ENCODE measurements around the gene PTGR3. TPM values are rescaled to one million over a fixed set of nuclear protein-coding genes. Genes with fewer than 3 reads are reported as not detected.

The PTGR3 gene
- total RNA-seq, 1 experiment from 2014 or later = 6.9 TPM

DNA sequence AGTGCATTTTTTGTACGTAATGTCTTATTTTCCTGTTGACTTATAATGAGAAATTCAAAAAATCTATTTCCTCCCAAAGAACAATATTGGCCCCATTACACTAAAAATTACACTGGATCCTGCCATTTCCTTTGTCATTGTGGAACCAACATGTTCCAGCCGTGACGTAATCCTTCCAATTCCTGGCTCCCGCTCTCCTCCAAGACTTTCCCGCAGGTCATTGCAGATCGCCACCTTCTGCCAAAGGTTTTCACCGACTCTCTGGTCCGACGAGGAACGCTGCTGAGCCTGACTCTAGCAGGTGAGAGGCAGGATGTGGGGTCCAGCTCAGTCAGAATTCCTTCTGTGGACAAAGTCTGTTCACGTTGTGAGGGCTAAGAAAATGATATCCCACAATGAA, 38.0 kb downstream of the PTGR3 start:
- H3K27ac ChIP-seq (ENCODE audit: low read depth, low read length, poor library complexity, severe bottlenecking) = no peak overlapping the region
- CTCF ChIA-PET = no interaction called here
- BruUV-seq (replicated peaks) = no TSS peak
- no peak for DNase-seq (ENCODE audit: low spot score)
- no peaks in the 10 kb centered on the region for H3K27me3 ChIP-seq (replicated peaks; ENCODE audit: insufficient read depth, low read depth, low read length, poor library complexity)
- TF ChIP-seq, protein P1, sequence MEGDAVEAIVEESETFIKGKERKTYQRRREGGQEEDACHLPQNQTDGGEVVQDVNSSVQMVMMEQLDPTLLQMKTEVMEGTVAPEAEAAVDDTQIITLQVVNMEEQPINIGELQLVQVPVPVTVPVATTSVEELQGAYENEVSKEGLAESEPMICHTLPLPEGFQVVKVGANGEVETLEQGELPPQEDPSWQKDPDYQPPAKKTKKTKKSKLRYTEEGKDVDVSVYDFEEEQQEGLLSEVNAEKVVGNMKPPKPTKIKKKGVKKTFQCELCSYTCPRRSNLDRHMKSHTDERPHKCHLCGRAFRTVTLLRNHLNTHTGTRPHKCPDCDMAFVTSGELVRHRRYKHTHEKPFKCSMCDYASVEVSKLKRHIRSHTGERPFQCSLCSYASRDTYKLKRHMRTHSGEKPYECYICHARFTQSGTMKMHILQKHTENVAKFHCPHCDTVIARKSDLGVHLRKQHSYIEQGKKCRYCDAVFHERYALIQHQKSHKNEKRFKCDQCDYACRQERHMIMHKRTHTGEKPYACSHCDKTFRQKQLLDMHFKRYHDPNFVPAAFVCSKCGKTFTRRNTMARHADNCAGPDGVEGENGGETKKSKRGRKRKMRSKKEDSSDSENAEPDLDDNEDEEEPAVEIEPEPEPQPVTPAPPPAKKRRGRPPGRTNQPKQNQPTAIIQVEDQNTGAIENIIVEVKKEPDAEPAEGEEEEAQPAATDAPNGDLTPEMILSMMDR (conservative IDR thresholded peaks at IDR 0.05; ENCODE audit: low read depth, low read length) = no peak
- no peak for TF ChIP-seq EZH2 (IDR thresholded peaks at IDR 0.05; ENCODE audit: borderline replicate concordance, low read depth, low read length, poor library complexity, severe bottlenecking)
- POLR2A ChIA-PET (ENCODE audit: low non-redundant PET) = no interaction called here
- no peaks in the 10 kb centered on the region for H3K9me3 ChIP-seq (ENCODE audit: low read depth, low read length, poor library complexity, severe bottlenecking)
- intact Hi-C loops (cut with micrococcal nuclease; ENCODE audit: unreplicated experiment) = no loop called here
- no peaks in the 10 kb centered on the region for H3K4me1 ChIP-seq (ENCODE audit: insufficient read depth, low read length, poor library complexity, severe bottlenecking)
- no peaks in the 10 kb centered on the region for H3K36me3 ChIP-seq (ENCODE audit: insufficient read depth, low read length, poor library complexity, severe bottlenecking)
- no peak overlapping the region for H3K4me3 ChIP-seq (ENCODE audit: low read depth, low read length, poor library complexity, severe bottlenecking)

DNA sequence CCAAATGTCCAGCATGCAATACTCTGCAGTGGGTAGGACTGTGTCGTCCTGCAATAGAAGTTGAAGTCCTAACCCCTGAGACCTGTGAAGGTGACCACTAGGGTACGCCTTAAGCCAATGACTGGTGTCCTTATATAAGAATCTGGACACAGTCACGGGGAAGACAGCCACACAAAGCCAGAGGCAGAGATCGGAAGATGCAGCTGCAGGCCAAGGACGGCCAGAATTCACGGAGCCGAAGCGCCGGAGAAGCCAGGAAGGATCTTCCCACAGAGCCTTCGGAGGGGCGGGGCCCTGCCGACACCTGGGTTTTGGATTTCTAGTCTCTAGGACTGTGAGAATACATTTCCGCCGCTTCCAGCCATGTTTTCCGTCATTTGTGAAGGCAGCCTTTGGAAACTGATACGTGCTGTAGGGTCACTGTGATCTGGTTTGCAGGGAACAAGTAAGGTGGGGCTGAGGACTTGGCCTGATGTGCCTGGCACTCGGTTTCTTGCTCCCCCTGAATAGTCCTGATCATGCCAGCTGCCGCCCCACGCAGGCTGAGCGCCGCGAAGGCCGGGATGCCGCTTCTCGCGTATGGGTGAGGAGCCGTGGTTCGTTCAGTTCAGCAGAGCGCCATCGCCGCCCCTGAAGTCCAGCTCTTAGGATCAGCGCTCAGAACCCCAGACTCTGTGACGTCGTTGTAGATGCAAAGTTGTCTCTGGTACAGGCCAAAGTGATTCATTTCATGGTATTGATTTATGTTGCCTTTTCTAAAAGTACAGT, 38.7 kb downstream of the PTGR3 start:
- no peak overlapping the region for H3K4me3 ChIP-seq (ENCODE audit: low read depth, low read length, poor library complexity, severe bottlenecking)
- no peaks in the 10 kb centered on the region for H3K36me3 ChIP-seq (ENCODE audit: insufficient read depth, low read length, poor library complexity, severe bottlenecking)
- no peak for DNase-seq (ENCODE audit: low spot score)
- no TSS peak for BruUV-seq (replicated peaks)
- CTCF ChIA-PET = no interaction called here
- H3K27me3 ChIP-seq (replicated peaks; ENCODE audit: insufficient read depth, low read depth, low read length, poor library complexity) = no peaks in the 10 kb centered on the region
- no peaks in the 10 kb centered on the region for H3K4me1 ChIP-seq (ENCODE audit: insufficient read depth, low read length, poor library complexity, severe bottlenecking)
- intact Hi-C loops (cut with micrococcal nuclease; ENCODE audit: unreplicated experiment) = no loop called here
- POLR2A ChIA-PET (ENCODE audit: low non-redundant PET) = no interaction called here
- no peak overlapping the region for H3K27ac ChIP-seq (ENCODE audit: low read depth, low read length, poor library complexity, severe bottlenecking)
- no peak for TF ChIP-seq EZH2 (IDR thresholded peaks at IDR 0.05; ENCODE audit: borderline replicate concordance, low read depth, low read length, poor library complexity, severe bottlenecking)
- H3K9me3 ChIP-seq (ENCODE audit: low read depth, low read length, poor library complexity, severe bottlenecking) = no peaks in the 10 kb centered on the region

DNA sequence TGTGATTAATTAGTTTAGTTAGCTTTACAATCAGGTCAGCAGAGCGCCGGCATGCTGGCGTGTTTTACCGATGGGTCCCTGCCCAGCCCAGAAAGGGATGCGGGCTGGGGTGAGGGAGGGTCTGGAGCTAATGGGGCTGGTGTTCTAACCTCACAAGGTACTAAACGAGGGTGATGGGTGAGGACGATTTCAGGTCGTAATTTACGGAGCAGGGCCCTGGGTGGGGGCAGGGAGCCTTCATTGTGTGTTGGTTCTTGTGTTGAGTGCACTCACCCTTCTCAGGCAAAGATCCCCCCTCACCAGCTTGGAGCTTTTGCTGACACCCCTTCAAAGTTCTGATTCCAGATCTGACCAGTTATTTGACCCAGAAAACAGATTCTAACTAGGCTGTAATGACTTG, 39.5 kb downstream of the PTGR3 start:
- DNase-seq (ENCODE audit: low spot score) = no peak
- no peak overlapping the region for H3K4me3 ChIP-seq (ENCODE audit: low read depth, low read length, poor library complexity, severe bottlenecking)
- H3K27ac ChIP-seq (ENCODE audit: low read depth, low read length, poor library complexity, severe bottlenecking) = no peak overlapping the region
- ChIA-PET POLR2A (ENCODE audit: low non-redundant PET) (no interaction called here), CTCF (no interaction called here)
- H3K27me3 ChIP-seq (replicated peaks; ENCODE audit: insufficient read depth, low read depth, low read length, poor library complexity) = no peaks in the 10 kb centered on the region
- TF ChIP-seq, protein P1 (conservative IDR thresholded peaks at IDR 0.05; ENCODE audit: low read depth, low read length) = no peak
- TF ChIP-seq EZH2 (IDR thresholded peaks at IDR 0.05; ENCODE audit: borderline replicate concordance, low read depth, low read length, poor library complexity, severe bottlenecking) = no peak
- no TSS peak for BruUV-seq (replicated peaks)
- no peaks in the 10 kb centered on the region for H3K4me1 ChIP-seq (ENCODE audit: insufficient read depth, low read length, poor library complexity, severe bottlenecking)
- intact Hi-C loops (cut with micrococcal nuclease; ENCODE audit: unreplicated experiment) = no loop called here
- no peaks in the 10 kb centered on the region for H3K36me3 ChIP-seq (ENCODE audit: insufficient read depth, low read length, poor library complexity, severe bottlenecking)
- H3K9me3 ChIP-seq (ENCODE audit: low read depth, low read length, poor library complexity, severe bottlenecking) = no peaks in the 10 kb centered on the region

DNA sequence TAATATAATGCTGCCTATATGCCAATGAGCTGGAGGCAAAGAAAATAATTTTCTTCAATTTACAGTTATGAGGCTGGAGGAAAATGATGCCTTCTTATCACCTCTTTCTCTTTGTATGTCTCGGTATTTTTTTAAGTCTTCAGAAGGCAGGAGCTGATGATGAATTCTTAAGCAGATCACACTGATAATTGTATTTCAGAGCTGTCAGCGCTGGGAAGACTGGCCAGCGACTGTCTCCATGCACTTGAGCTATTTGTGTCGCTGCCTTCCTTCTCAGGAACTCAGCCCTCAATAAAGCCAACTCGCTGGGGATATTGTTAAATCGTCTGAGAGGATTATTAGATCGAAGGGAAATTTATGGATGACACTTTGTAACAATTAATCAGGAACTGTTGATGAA, 40.3 kb downstream of the PTGR3 start:
- H3K36me3 ChIP-seq (ENCODE audit: insufficient read depth, low read length, poor library complexity, severe bottlenecking) = no peaks in the 10 kb centered on the region
- BruUV-seq (replicated peaks) = no TSS peak
- intact Hi-C loops (cut with micrococcal nuclease; ENCODE audit: unreplicated experiment) = no loop called here
- no peak overlapping the region for H3K4me3 ChIP-seq (ENCODE audit: low read depth, low read length, poor library complexity, severe bottlenecking)
- H3K9me3 ChIP-seq (ENCODE audit: low read depth, low read length, poor library complexity, severe bottlenecking) = no peaks in the 10 kb centered on the region
- TF ChIP-seq, protein P1 (conservative IDR thresholded peaks at IDR 0.05; ENCODE audit: low read depth, low read length) = no peak
- no peak for TF ChIP-seq EZH2 (IDR thresholded peaks at IDR 0.05; ENCODE audit: borderline replicate concordance, low read depth, low read length, poor library complexity, severe bottlenecking)
- H3K27me3 ChIP-seq (replicated peaks; ENCODE audit: insufficient read depth, low read depth, low read length, poor library complexity) = no peaks in the 10 kb centered on the region
- POLR2A ChIA-PET (ENCODE audit: low non-redundant PET) = no interaction called here
- DNase-seq (ENCODE audit: low spot score) = no peak
- CTCF ChIA-PET = no interaction called here
- H3K4me1 ChIP-seq (ENCODE audit: insufficient read depth, low read length, poor library complexity, severe bottlenecking) = no peaks in the 10 kb centered on the region
- no peak overlapping the region for H3K27ac ChIP-seq (ENCODE audit: low read depth, low read length, poor library complexity, severe bottlenecking)

Measured in A673 (cell line).